ENCODE results near the gene EP300. TPM values are rescaled to one million over a fixed set of nuclear protein-coding genes. Genes with fewer than 3 reads are reported as not detected.

Gene EP300
- total and polyA plus RNA-seq, 8 donors, result 63.3 to 80.1 (median 76.9) TPM

DNA sequence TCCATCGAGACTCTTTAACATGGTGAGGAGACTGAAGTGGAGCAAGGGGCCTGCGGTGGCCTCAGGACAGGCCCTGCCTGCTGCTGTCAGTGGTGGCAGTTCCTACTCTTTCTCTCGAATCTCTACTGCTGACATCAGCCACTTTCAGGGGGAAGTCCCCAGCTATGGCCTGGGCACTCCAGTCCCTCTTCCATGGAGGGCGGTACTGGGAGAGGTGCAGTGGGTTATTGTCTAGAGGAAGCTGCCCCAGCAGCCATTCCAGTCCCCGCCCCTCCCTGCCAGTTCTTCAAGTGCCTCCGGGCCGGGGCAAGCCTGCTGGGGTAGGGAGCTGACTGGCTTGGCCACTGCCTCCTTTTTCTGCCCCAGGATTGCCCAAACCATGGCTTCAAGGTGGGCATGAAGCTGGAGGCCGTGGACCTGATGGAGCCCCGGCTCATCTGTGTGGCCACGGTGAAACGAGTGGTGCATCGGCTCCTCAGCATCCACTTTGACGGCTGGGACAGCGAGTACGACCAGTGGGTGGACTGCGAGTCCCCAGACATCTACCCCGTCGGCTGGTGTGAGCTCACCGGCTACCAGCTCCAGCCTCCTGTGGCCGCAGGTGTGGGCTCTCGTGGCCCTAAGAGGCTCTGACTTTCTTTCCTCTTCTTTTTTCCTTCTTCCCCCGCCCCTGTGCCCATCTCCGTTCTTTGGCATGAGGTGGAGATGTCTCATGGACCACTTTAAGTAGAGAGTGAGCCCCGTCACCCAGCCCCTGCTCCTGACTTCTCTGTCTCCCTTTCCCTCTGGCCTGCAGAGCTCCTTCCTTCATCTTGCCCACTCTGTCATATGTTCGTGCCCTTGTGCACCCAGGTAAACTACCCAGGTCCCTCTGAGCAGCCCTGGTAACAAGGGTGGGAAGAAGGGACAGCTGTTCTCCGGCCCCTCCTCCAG is 134.6 kb downstream of the EP300 start:
- ATAC-seq, result peak; percentile 82
- peaks cover 0 to 86% of the 10 kb centered on the region in 2 donors for H3K36me3 ChIP-seq
- peak in 1 of 4 donors; percentile 69 for DNase-seq
- no peaks in the 10 kb centered on the region for H3K27me3 ChIP-seq
- H3K4me1 ChIP-seq, result peaks cover 0 to 16% of the 10 kb centered on the region in 2 donors
- H3K9me3 ChIP-seq, result no peaks in the 10 kb centered on the region
- H3K27ac ChIP-seq, result no peak overlapping the region
- no peak overlapping the region for H3K4me3 ChIP-seq
- intact Hi-C loops (cut with DNase I), result no loop called here
- TF ChIP-seq CTCF (IDR thresholded peaks at IDR 0.05), result no peak

DNA sequence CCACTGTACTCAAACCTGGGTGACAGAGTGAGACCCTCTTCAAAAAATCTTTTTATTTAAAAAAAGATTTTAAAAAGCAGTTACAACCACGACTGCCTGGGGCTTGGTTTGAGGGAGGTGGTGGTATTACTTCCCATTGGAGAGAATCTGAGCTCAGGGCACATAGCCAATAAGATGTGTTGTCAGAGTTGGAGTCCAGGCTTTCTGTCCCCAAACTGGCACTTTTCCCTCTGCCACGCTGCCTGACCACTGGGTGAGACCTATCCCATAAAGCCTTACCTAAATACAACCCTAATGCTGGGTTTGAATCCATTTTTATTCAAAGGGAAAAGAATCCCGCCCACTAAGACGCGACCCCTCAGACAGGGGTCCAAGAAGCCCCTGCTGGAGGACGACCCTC is 136.8 kb downstream of the EP300 start:
- intact Hi-C loops (cut with DNase I), result no loop called here
- Histone ChIP-seq H3K9me3 (no peaks in the 10 kb centered on the region), H3K4me1 (peaks cover 0 to 16% of the 10 kb centered on the region in 2 donors), H3K4me3 (no peak overlapping the region), H3K27ac (no peak overlapping the region), H3K36me3 (peaks cover 0 to 63% of the 10 kb centered on the region in 2 donors), H3K27me3 (no peaks in the 10 kb centered on the region)
- no peak for DNase-seq
- no peak for ATAC-seq
- no peak for TF ChIP-seq CTCF (IDR thresholded peaks at IDR 0.05)

Other genes starting within 250 kb of the EP300 start
- 100 to 1,000 TPM; 161 to 189 TPM for gene ST13, start 236.0 kb upstream of the EP300 start, total RNA-seq
- gene ST13, start 236.0 kb upstream of the EP300 start, polyA plus RNA-seq (ENCODE audit: insufficient read length in 6 of 6), result 100 to 1,000 TPM; 535 to 638 (median 578) TPM
- gene XPNPEP3, start 235.4 kb upstream of the EP300 start, total RNA-seq, result 10 to 100 TPM; 23.2 to 24.6 TPM
- gene XPNPEP3, start 235.4 kb upstream of the EP300 start, polyA plus RNA-seq (ENCODE audit: insufficient read length in 6 of 6), result 10 to 100 TPM; 12.1 to 25.6 (median 19.3) TPM
- gene DNAJB7, start 230.5 kb upstream of the EP300 start, total RNA-seq, result not detected
- 1 to 10 TPM in 4 of 6 donors, under 1 TPM in 2; 0.89 to 1.3 (median 1.1) TPM for gene DNAJB7, start 230.5 kb upstream of the EP300 start, polyA plus RNA-seq (ENCODE audit: insufficient read length in 6 of 6)
- 10 to 100 TPM; 51.3 to 57.7 TPM for gene RBX1, start 141.2 kb upstream of the EP300 start, total RNA-seq
- 10 to 100 TPM; 67.3 to 75.8 (median 69.3) TPM for gene RBX1, start 141.2 kb upstream of the EP300 start, polyA plus RNA-seq (ENCODE audit: insufficient read length in 6 of 6)
- 10 to 100 TPM; 23.4 TPM for gene L3MBTL2, start 112.7 kb downstream of the EP300 start, total RNA-seq
- 10 to 100 TPM; 21.8 to 25.9 (median 23.4) TPM for gene L3MBTL2, start 112.7 kb downstream of the EP300 start, polyA plus RNA-seq (ENCODE audit: insufficient read length in 6 of 6)
- gene CHADL, start 148.3 kb downstream of the EP300 start, total RNA-seq, result 1 to 10 TPM; 2.5 to 6.2 TPM
- 1 to 10 TPM; 2.1 to 4.0 (median 2.6) TPM for gene CHADL, start 148.3 kb downstream of the EP300 start, polyA plus RNA-seq (ENCODE audit: insufficient read length in 6 of 6)
- gene RANGAP1, start 193.6 kb downstream of the EP300 start, total RNA-seq, result 10 to 100 TPM; 54.9 to 65.8 TPM
- gene RANGAP1, start 193.6 kb downstream of the EP300 start, polyA plus RNA-seq (ENCODE audit: insufficient read length in 6 of 6), result 10 to 100 TPM; 35.0 to 48.8 (median 38.0) TPM
- 10 to 100 TPM; 50.4 to 65.6 TPM for gene ZC3H7B, start 208.9 kb downstream of the EP300 start, total RNA-seq
- gene ZC3H7B, start 208.9 kb downstream of the EP300 start, polyA plus RNA-seq (ENCODE audit: insufficient read length in 6 of 6), result 10 to 100 TPM; 59.4 to 84.1 (median 73.1) TPM